AG09309 (cell line): ENCODE data around the gene OLFM3.

Source experiments
- DNase-seq: peaks from one replicate; pipeline ENCODE4 v3.0.0-alpha.2; 2010; ENCODE audit warnings: low read depth
- H3K4me3 ChIP-seq: 2 replicates; pipeline ENCODE4 v1.5.1; 2011; ENCODE audit warnings: mild to moderate bottlenecking, low read depth, low read length, moderate library complexity; ENCODE audit not compliant: control insufficient read depth
- TF ChIP-seq, protein P1 (sequence below): IDR thresholded peaks from 2 replicates; pipeline ENCODE4 v1.5.1; 2011; ENCODE audit warnings: mild to moderate bottlenecking, low read depth, low read length, inconsistent platforms; ENCODE audit not compliant: insufficient read depth, control insufficient read depth; ENCODE audit errors: missing control alignments

The OLFM3 gene

DNA sequence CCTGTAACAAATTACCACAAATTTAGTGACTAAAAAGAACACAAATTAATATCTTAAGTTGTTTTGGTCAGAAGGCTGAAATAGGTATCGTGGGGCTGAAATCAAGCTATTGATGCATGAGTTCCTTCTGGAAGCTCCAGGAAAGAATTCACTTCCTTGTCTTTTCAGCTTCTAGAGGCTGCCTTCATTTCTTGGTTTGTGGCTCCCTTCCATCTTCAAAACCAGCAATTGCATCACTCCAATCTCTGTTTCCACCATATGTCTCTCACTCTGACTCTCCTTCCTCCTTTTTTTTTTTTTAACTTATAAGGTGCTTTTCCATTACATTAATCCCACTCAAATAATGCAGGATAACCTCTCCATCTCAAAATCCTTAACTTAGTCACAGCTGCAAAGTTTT is 78.4 kb downstream of the OLFM3 start:
- TF ChIP-seq, protein P1, sequence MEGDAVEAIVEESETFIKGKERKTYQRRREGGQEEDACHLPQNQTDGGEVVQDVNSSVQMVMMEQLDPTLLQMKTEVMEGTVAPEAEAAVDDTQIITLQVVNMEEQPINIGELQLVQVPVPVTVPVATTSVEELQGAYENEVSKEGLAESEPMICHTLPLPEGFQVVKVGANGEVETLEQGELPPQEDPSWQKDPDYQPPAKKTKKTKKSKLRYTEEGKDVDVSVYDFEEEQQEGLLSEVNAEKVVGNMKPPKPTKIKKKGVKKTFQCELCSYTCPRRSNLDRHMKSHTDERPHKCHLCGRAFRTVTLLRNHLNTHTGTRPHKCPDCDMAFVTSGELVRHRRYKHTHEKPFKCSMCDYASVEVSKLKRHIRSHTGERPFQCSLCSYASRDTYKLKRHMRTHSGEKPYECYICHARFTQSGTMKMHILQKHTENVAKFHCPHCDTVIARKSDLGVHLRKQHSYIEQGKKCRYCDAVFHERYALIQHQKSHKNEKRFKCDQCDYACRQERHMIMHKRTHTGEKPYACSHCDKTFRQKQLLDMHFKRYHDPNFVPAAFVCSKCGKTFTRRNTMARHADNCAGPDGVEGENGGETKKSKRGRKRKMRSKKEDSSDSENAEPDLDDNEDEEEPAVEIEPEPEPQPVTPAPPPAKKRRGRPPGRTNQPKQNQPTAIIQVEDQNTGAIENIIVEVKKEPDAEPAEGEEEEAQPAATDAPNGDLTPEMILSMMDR = no peak
- DNase-seq = no peak

GRCh38 chr1:101915597-101915996 is 81.1 kb downstream of the OLFM3 start:
- TF ChIP-seq, protein P1 = no peak
- H3K4me3 ChIP-seq = no peak overlapping the region

More for the DNA sequence above, 78.4 kb downstream of the OLFM3 start:
- no peak overlapping the region for H3K4me3 ChIP-seq

DNA sequence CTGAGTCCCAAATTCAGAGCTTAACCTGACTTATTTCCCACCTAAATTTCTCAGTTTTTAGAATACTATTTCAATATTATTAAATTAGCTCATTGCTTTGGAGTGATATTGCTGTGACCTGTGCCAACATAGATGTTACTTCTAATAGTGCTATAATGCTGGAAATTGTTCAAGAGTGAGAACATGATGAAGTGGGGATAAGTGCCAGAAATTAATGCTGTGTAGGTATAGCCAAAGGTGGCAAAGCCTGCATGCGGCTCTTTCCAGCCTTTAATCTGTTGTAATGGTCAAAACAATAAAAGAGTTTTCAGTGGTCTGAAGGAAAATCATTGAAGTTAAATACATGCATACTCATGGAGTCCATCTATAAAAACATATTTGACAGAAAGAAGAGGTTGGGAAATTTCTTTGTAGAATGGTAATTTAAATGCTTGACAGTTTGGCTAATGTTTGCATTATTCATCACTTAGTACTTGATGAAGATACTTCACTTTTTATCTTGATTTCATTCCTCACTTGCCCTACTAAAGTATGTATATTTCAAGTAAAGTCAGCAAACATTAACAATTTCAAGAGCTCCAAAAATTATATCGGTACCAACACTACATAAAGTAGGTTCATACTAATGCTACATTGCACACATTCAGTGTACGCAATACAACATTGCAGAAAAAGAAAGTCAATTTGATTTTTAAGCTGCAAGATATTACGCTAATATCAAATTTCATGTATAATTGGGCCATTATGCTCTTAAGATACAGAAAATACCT is 82.1 kb downstream of the OLFM3 start:
- TF ChIP-seq, protein P1 = no peak
- no peak overlapping the region for H3K4me3 ChIP-seq
- no peak for DNase-seq

More at GRCh38 chr1:101915597-101915996, 81.1 kb downstream of the OLFM3 start:
- DNase-seq = no peak

GRCh38 chr1:101911894-101912293 is 84.8 kb downstream of the OLFM3 start:
- TF ChIP-seq, protein P1 = no peak
- no peak for DNase-seq
- H3K4me3 ChIP-seq = no peak overlapping the region

GRCh38 chr1:101908980-101909379 is 87.7 kb downstream of the OLFM3 start:
- no peak overlapping the region for H3K4me3 ChIP-seq
- DNase-seq = no peak
- TF ChIP-seq, protein P1 = no peak

DNA sequence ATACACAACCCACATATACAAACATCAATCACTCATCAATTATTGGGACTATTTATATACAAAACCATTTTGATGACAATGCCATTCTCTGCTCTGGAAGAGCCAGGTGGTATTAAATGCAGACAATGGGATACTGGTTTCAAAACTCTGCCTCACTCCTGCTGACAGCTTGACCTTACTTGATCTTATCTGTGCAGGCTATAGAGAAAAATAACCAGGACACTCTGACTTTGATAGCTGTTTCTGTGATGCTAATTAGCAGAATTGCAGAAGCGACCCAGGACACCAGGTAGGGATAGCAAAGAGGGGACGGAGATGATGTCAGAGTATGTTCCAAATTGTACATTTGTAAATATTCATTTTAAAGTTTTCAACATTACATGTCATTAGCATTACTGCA is 89.5 kb downstream of the OLFM3 start:
- TF ChIP-seq, protein P1 = no peak
- no peak overlapping the region for H3K4me3 ChIP-seq
- DNase-seq = no peak
